Caki2 (cell line): Measurements from ENCODE around the gene ZFAND5. TPM values are rescaled to one million over a fixed set of nuclear protein-coding genes. Genes with fewer than 3 reads are reported as not detected.

Experiments
- DNase-seq: peaks from one replicate; pipeline ENCODE4 v3.0.0-alpha.2; 2015; ENCODE audit warnings: low read depth
- in situ Hi-C: cut with HindIII; loops from 2 replicates; pipeline ENCODE4 v1.10.0; 2016; ENCODE audit warnings: low sequenced_read_pairs, low pct_unique_long_range_greater_than_20kb, mixed read lengths
- total RNA-seq: library from RNA; depleted of rRNA; stranded (reverse); fragments of >200 nt; shearing (Covaris generic); gene quantifications from 2 replicates; pipeline ENCODE4 v1.2.3, GENCODE V29; 2014; ENCODE audit warnings: low replicate concordance

ZFAND5 gene
- total RNA-seq, 1 experiment from 2014 or later: 92.5 TPM

GRCh38 chr9:72365525-72366256 is 683 bp upstream of the ZFAND5 start:
- in situ Hi-C loops: no loop called here
- no peak for DNase-seq

- in situ Hi-C loops: no loop called here
- DNase-seq: no peak
These were observed 915 bp downstream of the ZFAND5 start for GRCh38 chr9:72363908-72364678.

GRCh38 chr9:72363236-72363635 is 1.8 kb downstream of the ZFAND5 start:
- in situ Hi-C loops: no loop called here
- DNase-seq: no peak

GRCh38 chr9:72362680-72363139 is 2.3 kb downstream of the ZFAND5 start:
- DNase-seq: peak; percentile 58
- in situ Hi-C loops: no loop called here

- in situ Hi-C loops: no loop called here
- peak; percentile 39 for DNase-seq
These were observed 2.9 kb downstream of the ZFAND5 start for GRCh38 chr9:72362118-72362531.

- in situ Hi-C loops: no loop called here
These were observed 3.8 kb downstream of the ZFAND5 start for GRCh38 chr9:72361217-72361616.

GRCh38 chr9:72360324-72360723 is 4.7 kb downstream of the ZFAND5 start:
- in situ Hi-C loops: no loop called here
- DNase-seq: no peak

More at GRCh38 chr9:72361217-72361616, 3.8 kb downstream of the ZFAND5 start:
- no peak for DNase-seq

- in situ Hi-C loops: no loop called here
- no peak for DNase-seq
These were observed 8.9 kb downstream of the ZFAND5 start for GRCh38 chr9:72356041-72356582.

GRCh38 chr9:72355153-72355552 is 9.9 kb downstream of the ZFAND5 start:
- in situ Hi-C loops: no loop called here
- DNase-seq: no peak

GRCh38 chr9:72354704-72355103 is 10.3 kb downstream of the ZFAND5 start:
- in situ Hi-C loops: no loop called here
- DNase-seq: no peak

- in situ Hi-C loops: no loop called here
- DNase-seq: no peak
These were observed 11.4 kb downstream of the ZFAND5 start for GRCh38 chr9:72353455-72354116.

GRCh38 chr9:72352911-72353388 is 12.1 kb downstream of the ZFAND5 start:
- DNase-seq: peak; percentile 48
- in situ Hi-C loops: no loop called here

GRCh38 chr9:72351538-72352453 is 13.2 kb downstream of the ZFAND5 start:
- in situ Hi-C loops: no loop called here
- DNase-seq: peak; percentile 62

GRCh38 chr9:72349911-72350310 is 15.1 kb downstream of the ZFAND5 start:
- in situ Hi-C loops: no loop called here

GRCh38 chr9:72349240-72349639 is 15.8 kb downstream of the ZFAND5 start:
- in situ Hi-C loops: no loop called here
- no peak for DNase-seq

More at GRCh38 chr9:72349911-72350310, 15.1 kb downstream of the ZFAND5 start:
- DNase-seq: no peak

GRCh38 chr9:72346333-72346732 is 18.7 kb downstream of the ZFAND5 start:
- no peak for DNase-seq
- in situ Hi-C loops: no loop called here

GRCh38 chr9:72338631-72339030 is 26.4 kb downstream of the ZFAND5 start:
- peak; percentile 84 for DNase-seq
- in situ Hi-C loops: no loop called here

- in situ Hi-C loops: no loop called here
- DNase-seq: no peak
These were observed 27.7 kb downstream of the ZFAND5 start for GRCh38 chr9:72337286-72337685.
